HL-60/S4 treated with retinoic acid at 250 ng/mL for 4 days and 3 days (cell line): Measurements from ENCODE around the gene GSG1L.

Experiments
- in situ Hi-C: fragments of 300-500 bp; cut with MboI; formaldehyde crosslinking; loops from 2 replicates; pipeline ENCODE4 v1.7.0; 2022; ENCODE audit warnings: low sequenced_read_pairs

GSG1L gene

GRCh38 chr16:28029387-28030002, 34.0 kb downstream of the GSG1L start:
- in situ Hi-C loops = no loop called here

- in situ Hi-C loops = no loop called here
These were observed 36.5 kb downstream of the GSG1L start for GRCh38 chr16:28027055-28027454.

GRCh38 chr16:28025631-28026030, 37.9 kb downstream of the GSG1L start:
- in situ Hi-C loops = no loop called here

- in situ Hi-C loops = no loop called here
These were observed 44.3 kb downstream of the GSG1L start for GRCh38 chr16:28019218-28019617.

GRCh38 chr16:28014851-28015250, 48.7 kb downstream of the GSG1L start:
- in situ Hi-C loops = no loop called here

GRCh38 chr16:28013878-28014277, 49.6 kb downstream of the GSG1L start:
- in situ Hi-C loops = no loop called here

- in situ Hi-C loops = no loop called here
These were observed 50.1 kb downstream of the GSG1L start for GRCh38 chr16:28013392-28013791.

GRCh38 chr16:28011971-28012445, 51.5 kb downstream of the GSG1L start:
- in situ Hi-C loops = no loop called here

GRCh38 chr16:28011223-28011622, 52.3 kb downstream of the GSG1L start:
- in situ Hi-C loops = no loop called here

GRCh38 chr16:28010671-28011070, 52.8 kb downstream of the GSG1L start:
- in situ Hi-C loops = no loop called here

- in situ Hi-C loops = no loop called here
These were observed 53.7 kb downstream of the GSG1L start for GRCh38 chr16:28009586-28010373.

- in situ Hi-C loops = no loop called here
These were observed 59.6 kb downstream of the GSG1L start for GRCh38 chr16:28003923-28004322.

GRCh38 chr16:28003021-28003865, 60.3 kb downstream of the GSG1L start:
- in situ Hi-C loops = no loop called here

GRCh38 chr16:28001642-28002041, 61.9 kb downstream of the GSG1L start:
- in situ Hi-C loops = no loop called here

GRCh38 chr16:28001184-28001583, 62.3 kb downstream of the GSG1L start:
- in situ Hi-C loops = no loop called here

- in situ Hi-C loops = no loop called here
These were observed 63.0 kb downstream of the GSG1L start for GRCh38 chr16:28000314-28001169.

- in situ Hi-C loops = no loop called here
These were observed 63.8 kb downstream of the GSG1L start for GRCh38 chr16:27999687-28000086.

GRCh38 chr16:27995378-27995777, 68.1 kb downstream of the GSG1L start:
- in situ Hi-C loops = no loop called here

GRCh38 chr16:27994686-27995085, 68.8 kb downstream of the GSG1L start:
- in situ Hi-C loops = no loop called here

GRCh38 chr16:27993587-27993986, 69.9 kb downstream of the GSG1L start:
- in situ Hi-C loops = no loop called here

- in situ Hi-C loops = no loop called here
These were observed 71.6 kb downstream of the GSG1L start for GRCh38 chr16:27991876-27992275.
